H1 (cell line): Measurements from ENCODE around the gene GALNT2. TPM values are rescaled to one million over a fixed set of nuclear protein-coding genes. Genes with fewer than 3 reads are reported as not detected.

Source experiments
- YY1 ChIP-seq: IDR thresholded peaks from 2 replicates; pipeline ENCODE4 v1.6.1; 2011; ENCODE audit warnings: low read depth, mild to moderate bottlenecking, low read length
- polyA plus RNA-seq, 7 experiments: library from polyadenylated mRNA; depleted of rRNA in 3 of 7; stranded (reverse) in 5 of 7; unstranded in 2 of 7; fragments of >200 nt in 5 of 7; fragments of 200-250 nt in 2 of 7; gene quantifications; 1 replicate in 5 of 7; 2 replicates in 1 of 7; 4 replicates in 1 of 7; pipeline versions ENCODE4 v1.2.1 to v1.2.3, GENCODE V29; 2011 to 2013; ENCODE audit warnings: missing spikeins in 2 of 7, mixed read lengths in 2 of 7
- total RNA-seq: library from RNA; stranded (reverse); fragmentation: NEBNext Ultra II Directional; extraction: Animal tissue kit (Norgen Biotek cat#: 25700); gene quantifications from 2 replicates; pipeline ENCODE4 v1.2.1, GENCODE V29; 2021
- TF ChIP-seq, protein P1 (sequence below): fragments of 300-600 bp; sonication (generic); IDR thresholded peaks from 2 replicates; pipeline ENCODE4 v1.7.1; 2012; ENCODE audit warnings: low read length, moderate library complexity, mild to moderate bottlenecking, inconsistent platforms; ENCODE audit not compliant: insufficient replicate concordance

Gene GALNT2
- total and polyA plus RNA-seq, 2 of the 8 experiments (the other 6 are each of a cell fraction or from before 2014, with no cell fraction given): 34.5 to 75.3 TPM

DNA sequence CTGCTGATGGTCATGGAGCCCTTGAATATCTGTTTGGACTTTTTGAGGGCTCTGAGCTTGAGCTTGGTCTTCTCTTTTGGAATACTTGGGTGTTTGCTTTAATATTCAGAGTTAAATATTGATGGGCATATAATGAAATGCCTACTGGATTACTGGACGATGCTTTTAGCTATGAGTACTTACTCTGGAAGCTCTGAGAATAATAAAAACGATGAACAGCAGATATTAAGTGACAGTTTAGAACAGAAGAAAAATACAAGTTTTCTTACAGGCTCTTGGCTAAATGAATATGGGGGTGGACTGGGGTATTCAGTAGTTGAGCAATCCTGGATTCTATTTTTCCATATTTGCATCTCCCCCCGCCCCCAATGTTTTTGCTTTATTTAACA, 20.7 kb downstream of the GALNT2 start (continued):
- TF ChIP-seq, protein P1, sequence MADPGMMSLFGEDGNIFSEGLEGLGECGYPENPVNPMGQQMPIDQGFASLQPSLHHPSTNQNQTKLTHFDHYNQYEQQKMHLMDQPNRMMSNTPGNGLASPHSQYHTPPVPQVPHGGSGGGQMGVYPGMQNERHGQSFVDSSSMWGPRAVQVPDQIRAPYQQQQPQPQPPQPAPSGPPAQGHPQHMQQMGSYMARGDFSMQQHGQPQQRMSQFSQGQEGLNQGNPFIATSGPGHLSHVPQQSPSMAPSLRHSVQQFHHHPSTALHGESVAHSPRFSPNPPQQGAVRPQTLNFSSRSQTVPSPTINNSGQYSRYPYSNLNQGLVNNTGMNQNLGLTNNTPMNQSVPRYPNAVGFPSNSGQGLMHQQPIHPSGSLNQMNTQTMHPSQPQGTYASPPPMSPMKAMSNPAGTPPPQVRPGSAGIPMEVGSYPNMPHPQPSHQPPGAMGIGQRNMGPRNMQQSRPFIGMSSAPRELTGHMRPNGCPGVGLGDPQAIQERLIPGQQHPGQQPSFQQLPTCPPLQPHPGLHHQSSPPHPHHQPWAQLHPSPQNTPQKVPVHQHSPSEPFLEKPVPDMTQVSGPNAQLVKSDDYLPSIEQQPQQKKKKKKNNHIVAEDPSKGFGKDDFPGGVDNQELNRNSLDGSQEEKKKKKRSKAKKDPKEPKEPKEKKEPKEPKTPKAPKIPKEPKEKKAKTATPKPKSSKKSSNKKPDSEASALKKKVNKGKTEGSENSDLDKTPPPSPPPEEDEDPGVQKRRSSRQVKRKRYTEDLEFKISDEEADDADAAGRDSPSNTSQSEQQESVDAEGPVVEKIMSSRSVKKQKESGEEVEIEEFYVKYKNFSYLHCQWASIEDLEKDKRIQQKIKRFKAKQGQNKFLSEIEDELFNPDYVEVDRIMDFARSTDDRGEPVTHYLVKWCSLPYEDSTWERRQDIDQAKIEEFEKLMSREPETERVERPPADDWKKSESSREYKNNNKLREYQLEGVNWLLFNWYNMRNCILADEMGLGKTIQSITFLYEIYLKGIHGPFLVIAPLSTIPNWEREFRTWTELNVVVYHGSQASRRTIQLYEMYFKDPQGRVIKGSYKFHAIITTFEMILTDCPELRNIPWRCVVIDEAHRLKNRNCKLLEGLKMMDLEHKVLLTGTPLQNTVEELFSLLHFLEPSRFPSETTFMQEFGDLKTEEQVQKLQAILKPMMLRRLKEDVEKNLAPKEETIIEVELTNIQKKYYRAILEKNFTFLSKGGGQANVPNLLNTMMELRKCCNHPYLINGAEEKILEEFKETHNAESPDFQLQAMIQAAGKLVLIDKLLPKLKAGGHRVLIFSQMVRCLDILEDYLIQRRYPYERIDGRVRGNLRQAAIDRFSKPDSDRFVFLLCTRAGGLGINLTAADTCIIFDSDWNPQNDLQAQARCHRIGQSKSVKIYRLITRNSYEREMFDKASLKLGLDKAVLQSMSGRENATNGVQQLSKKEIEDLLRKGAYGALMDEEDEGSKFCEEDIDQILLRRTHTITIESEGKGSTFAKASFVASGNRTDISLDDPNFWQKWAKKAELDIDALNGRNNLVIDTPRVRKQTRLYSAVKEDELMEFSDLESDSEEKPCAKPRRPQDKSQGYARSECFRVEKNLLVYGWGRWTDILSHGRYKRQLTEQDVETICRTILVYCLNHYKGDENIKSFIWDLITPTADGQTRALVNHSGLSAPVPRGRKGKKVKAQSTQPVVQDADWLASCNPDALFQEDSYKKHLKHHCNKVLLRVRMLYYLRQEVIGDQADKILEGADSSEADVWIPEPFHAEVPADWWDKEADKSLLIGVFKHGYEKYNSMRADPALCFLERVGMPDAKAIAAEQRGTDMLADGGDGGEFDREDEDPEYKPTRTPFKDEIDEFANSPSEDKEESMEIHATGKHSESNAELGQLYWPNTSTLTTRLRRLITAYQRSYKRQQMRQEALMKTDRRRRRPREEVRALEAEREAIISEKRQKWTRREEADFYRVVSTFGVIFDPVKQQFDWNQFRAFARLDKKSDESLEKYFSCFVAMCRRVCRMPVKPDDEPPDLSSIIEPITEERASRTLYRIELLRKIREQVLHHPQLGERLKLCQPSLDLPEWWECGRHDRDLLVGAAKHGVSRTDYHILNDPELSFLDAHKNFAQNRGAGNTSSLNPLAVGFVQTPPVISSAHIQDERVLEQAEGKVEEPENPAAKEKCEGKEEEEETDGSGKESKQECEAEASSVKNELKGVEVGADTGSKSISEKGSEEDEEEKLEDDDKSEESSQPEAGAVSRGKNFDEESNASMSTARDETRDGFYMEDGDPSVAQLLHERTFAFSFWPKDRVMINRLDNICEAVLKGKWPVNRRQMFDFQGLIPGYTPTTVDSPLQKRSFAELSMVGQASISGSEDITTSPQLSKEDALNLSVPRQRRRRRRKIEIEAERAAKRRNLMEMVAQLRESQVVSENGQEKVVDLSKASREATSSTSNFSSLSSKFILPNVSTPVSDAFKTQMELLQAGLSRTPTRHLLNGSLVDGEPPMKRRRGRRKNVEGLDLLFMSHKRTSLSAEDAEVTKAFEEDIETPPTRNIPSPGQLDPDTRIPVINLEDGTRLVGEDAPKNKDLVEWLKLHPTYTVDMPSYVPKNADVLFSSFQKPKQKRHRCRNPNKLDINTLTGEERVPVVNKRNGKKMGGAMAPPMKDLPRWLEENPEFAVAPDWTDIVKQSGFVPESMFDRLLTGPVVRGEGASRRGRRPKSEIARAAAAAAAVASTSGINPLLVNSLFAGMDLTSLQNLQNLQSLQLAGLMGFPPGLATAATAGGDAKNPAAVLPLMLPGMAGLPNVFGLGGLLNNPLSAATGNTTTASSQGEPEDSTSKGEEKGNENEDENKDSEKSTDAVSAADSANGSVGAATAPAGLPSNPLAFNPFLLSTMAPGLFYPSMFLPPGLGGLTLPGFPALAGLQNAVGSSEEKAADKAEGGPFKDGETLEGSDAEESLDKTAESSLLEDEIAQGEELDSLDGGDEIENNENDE: no peak
- no peak for TF ChIP-seq YY1
